A549 (cell line): Measurements from ENCODE around the gene DHRS4L2. TPM values are rescaled to one million over a fixed set of nuclear protein-coding genes. Genes with fewer than 3 reads are reported as not detected.
A peak's percentile ranks its signal among the peaks of the same experiment; 100 is the strongest.
"Not testable (repeated sequence)": the region's sequence is repeated elsewhere in the genome, so short reads cannot be mapped to it uniquely, and the experiment has no call there.

Source experiments
- ATAC-seq, 2 experiments: fragments of 200-7000 bp in 1 of 2; fragments of >200 bp in 1 of 2; cut with Nextera tagmentation in 1 of 2; cut with Tn5 transposase in 1 of 2; 3 replicates each; pipeline versions ENCODE4 v1.8.0 to v1.9.1; 2018 to 2020; ENCODE audit warnings: mild to moderate bottlenecking in 1 of 2, moderate library complexity in 1 of 2
- CTCF ChIA-PET: fragments of 300-600 bp; sonication (Branson Sonifier 250); formaldehyde crosslinking; extraction: SDS; loops from one replicate; lab custom pipeline; 2021; ENCODE audit warnings: antibody characterized with exemption, inconsistent platforms; lab: Yijun Ruan, JAX
- POLR2A ChIA-PET: fragments of 350-600 bp; formaldehyde crosslinking; extraction: SDS; loops from one replicate; lab custom pipeline; 2021; ENCODE audit warnings: antibody characterized with exemption, inconsistent platforms; lab: Yijun Ruan, JAX
- DNase-seq, 2 experiments: peaks; one replicate each; pipeline versions ENCODE4 v3.0.0 to v3.0.0-alpha.2; 2011 to 2016; ENCODE audit warnings: low read depth in 1 of 2, low spot score in 1 of 2
- FAIRE-seq: peaks from 2 replicates; lab custom pipeline; 2011; peaks lifted over from hg19 to GRCh38; lab: Jason Lieb, UNC
- H3K27ac ChIP-seq, 2 experiments: fragments of >200 bp; sonication (Bioruptor Twin); formaldehyde crosslinking; 3 replicates each; pipeline ENCODE4 v1.5.1; 2016 to 2017
- H3K4me1 ChIP-seq: fragments of >200 bp; sonication (Bioruptor Twin); formaldehyde crosslinking; 3 replicates; pipeline ENCODE4 v1.6.1; 2016
- H3K4me2 ChIP-seq: fragments of >200 bp; sonication (Bioruptor Twin); formaldehyde crosslinking; 3 replicates; pipeline ENCODE4 v1.6.1; 2016
- H3K4me3 ChIP-seq: fragments of >200 bp; sonication (Bioruptor Twin); formaldehyde crosslinking; 3 replicates; pipeline ENCODE4 v1.5.1; 2016
- H3K9me3 ChIP-seq: fragments of >200 bp; sonication (Bioruptor Twin); formaldehyde crosslinking; 3 replicates; pipeline ENCODE4 v1.6.1; 2016
- MAFK ChIP-seq: fragments of 450-650 bp; IDR thresholded peaks from 2 replicates; pipeline ENCODE4 v1.6.1; 2014; ENCODE audit not compliant: partially characterized antibody
- WGBS: methylation state at CpG from one replicate; pipeline ENCODE4 v1.1.6; 2017; ENCODE audit errors: missing lambda C conversion rate; 5-methylcytosine and 5-hydroxymethylcytosine counted together
- polyA plus RNA-seq, 4 experiments: library from polyadenylated mRNA; depleted of rRNA in 3 of 4; stranded (reverse); fragments of >200 nt; fragmentation: RNase III in 1 of 4; extraction: RNeasy Plus Mini Kit Qiagen cat#74134 plus additional on column Dnase treatment in 1 of 4; gene quantifications; 2 replicates in 3 of 4; 3 replicates in 1 of 4; pipeline ENCODE4 v1.2.3, GENCODE V29; 2011 to 2017

DHRS4L2 gene
- polyA plus RNA-seq, 2 of the 4 experiments (the other 2 are of a cell fraction) = 18.8 to 25.6 TPM

DNA sequence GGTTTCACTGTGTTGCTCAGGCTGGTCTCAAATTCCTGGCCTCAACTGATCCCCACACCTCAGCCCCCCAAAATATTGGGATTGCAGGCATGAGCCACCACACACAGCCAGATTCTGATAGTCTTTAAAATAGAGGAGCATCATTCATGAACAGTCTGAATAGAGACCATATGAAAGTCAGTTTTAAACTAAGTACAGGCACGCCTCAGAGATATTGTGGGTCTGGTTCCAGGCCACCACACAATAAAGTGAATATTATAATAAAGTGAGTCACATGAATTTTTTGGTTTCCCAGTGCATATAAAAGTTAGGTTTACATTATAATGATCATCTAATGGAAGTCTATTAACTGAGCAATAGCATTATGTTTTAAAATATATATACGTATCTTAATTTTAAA, 27.0 kb upstream of the DHRS4L2 start:
- H3K4me1 ChIP-seq, CTCF ChIA-PET, H3K9me3 ChIP-seq, DNase-seq, FAIRE-seq, ATAC-seq, H3K27ac ChIP-seq, POLR2A ChIA-PET, H3K4me2 ChIP-seq, H3K4me3 ChIP-seq: not testable (repeated sequence)
- 100% methylated on average over 1 of the region's 2 CpGs for WGBS

- DNase-seq, H3K4me1 ChIP-seq, CTCF ChIA-PET, POLR2A ChIA-PET, H3K27ac ChIP-seq, H3K4me2 ChIP-seq, FAIRE-seq, H3K9me3 ChIP-seq, H3K4me3 ChIP-seq: not testable (repeated sequence)
- no CpG with 5 or more reads among the region's 9 CpGs for WGBS
- peak in 1 of 2 experiments; percentile 35; a peak in 2 of 6 replicates for ATAC-seq
Measured at GRCh38 chr14:23969130-23969480, 19.6 kb upstream of the DHRS4L2 start.

DNA sequence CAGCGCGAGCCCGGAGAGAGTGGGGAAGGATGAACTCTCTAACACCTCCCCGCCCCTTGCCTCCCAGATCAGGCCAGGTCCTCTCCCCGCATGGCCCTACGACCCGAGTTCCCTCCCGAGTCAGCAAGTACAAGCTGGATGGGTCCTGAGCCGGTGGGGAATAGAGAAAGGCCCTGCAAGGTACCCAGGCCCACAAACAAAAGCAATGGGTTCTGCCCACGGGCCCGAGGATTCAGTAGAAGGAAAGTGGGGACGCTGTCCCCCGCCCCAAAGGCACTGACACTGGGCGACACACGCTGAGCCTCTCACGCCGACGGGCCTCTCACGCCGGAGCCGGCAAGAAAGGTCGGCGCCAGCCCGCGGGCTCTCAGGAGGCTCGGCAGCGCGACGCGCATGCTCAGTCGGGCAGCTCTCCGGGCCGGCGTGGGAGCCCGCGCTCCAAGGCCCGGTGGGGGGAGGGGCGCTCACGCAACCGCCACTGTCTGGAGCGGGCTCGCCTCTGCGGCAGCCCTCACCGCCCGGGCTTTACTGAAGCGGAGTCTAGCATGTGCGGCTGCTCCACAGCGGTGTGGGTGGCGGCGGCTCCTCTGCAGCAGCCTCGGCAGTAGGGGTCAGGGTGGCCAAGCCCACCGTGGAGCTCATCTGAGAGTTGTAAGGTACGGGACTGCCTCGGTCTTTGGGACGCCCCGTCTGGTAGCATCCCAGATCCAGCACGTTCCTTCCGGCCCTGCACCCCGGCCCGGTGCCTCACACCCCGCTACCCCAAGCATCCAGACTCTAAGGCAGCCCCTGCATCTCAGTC, 19.0 kb upstream of the DHRS4L2 start:
- H3K4me3 ChIP-seq, H3K4me1 ChIP-seq, POLR2A ChIA-PET, FAIRE-seq, H3K9me3 ChIP-seq, DNase-seq, CTCF ChIA-PET: not testable (repeated sequence)
- ATAC-seq = peak; percentile 74 to 78
- Histone ChIP-seq H3K27ac (peak overlapping the region; percentile 40 to 76; a peak in 3 of 6 replicates), H3K4me2 (peak overlapping the region; percentile 53; the same call in 1 of the 3 replicates)
- WGBS = 82% methylated on average over 24 of the region's 61 CpGs

DNA sequence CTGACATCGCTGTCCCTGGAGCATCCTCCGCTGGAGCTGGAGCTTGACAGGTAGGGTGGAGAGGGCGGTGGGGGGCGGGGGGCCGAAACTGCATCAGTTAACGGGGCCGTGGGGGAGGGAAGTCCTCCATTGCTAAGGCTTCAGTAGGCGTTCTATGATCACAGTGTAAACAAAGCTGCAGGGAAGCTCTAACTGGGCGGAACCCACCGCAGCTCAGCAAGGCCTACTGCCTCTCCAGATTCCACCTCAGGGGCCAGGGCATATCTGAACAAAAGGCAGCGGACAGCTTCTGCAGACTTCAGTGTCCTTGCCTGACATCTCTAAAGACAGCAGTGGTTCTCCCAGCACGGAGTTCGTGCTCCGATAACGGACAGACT, 18.5 kb upstream of the DHRS4L2 start:
- POLR2A ChIA-PET, DNase-seq, ATAC-seq, H3K4me2 ChIP-seq, H3K4me1 ChIP-seq, H3K9me3 ChIP-seq, FAIRE-seq, H3K27ac ChIP-seq, CTCF ChIA-PET, H3K4me3 ChIP-seq: not testable (repeated sequence)
- WGBS = 90% methylated on average over 7 of the region's 15 CpGs

GRCh38 chr14:23973178-23973577, 15.6 kb upstream of the DHRS4L2 start:
- POLR2A ChIA-PET, DNase-seq, H3K4me2 ChIP-seq, H3K4me1 ChIP-seq, H3K27ac ChIP-seq, H3K9me3 ChIP-seq, H3K4me3 ChIP-seq, ATAC-seq, FAIRE-seq, CTCF ChIA-PET: not testable (repeated sequence)
- WGBS = 69% methylated on average over 7 of the region's 8 CpGs

- H3K9me3 ChIP-seq, POLR2A ChIA-PET, H3K27ac ChIP-seq, FAIRE-seq, ATAC-seq, DNase-seq, H3K4me1 ChIP-seq, H3K4me3 ChIP-seq, H3K4me2 ChIP-seq: not testable (repeated sequence)
- CTCF ChIA-PET = interaction anchor here (0.6 to 2.2 kb wide), 4 partner anchors 40 to 135 kb away, joined by 3 to 12 read pairs (median 5); no protein-coding TSS in a partner anchor
Measured at GRCh38 chr14:23974041-23974440, 14.7 kb upstream of the DHRS4L2 start.

GRCh38 chr14:23977208-23977607, 11.5 kb upstream of the DHRS4L2 start:
- CTCF ChIA-PET = interaction anchor here (0.7 to 0.9 kb wide), 2 partner anchors 109 to 131 kb away, joined by 3 read pairs; no protein-coding TSS in a partner anchor
- peak in 1 of 2 experiments; percentile 40 for DNase-seq
- POLR2A ChIA-PET, H3K9me3 ChIP-seq, H3K4me3 ChIP-seq, FAIRE-seq, H3K4me2 ChIP-seq, H3K27ac ChIP-seq, H3K4me1 ChIP-seq: not testable (repeated sequence)
- peak; percentile 85 to 91 for ATAC-seq
- 65% methylated on average over 2 of the region's 2 CpGs for WGBS
- peak; percentile 92 for TF ChIP-seq MAFK
- TF ChIP-seq, all 56 proteins: peak for 1; not testable (repeated sequence) for 55

GRCh38 chr14:23981951-23982813, 6.5 kb upstream of the DHRS4L2 start:
- H3K27ac ChIP-seq, FAIRE-seq, DNase-seq, POLR2A ChIA-PET, ATAC-seq, H3K9me3 ChIP-seq, H3K4me3 ChIP-seq, H3K4me2 ChIP-seq: not testable (repeated sequence)
- 87% methylated on average over 9 of the region's 10 CpGs for WGBS
- peaks cover 32% of the 10 kb centered on the region for H3K4me1 ChIP-seq
- CTCF ChIA-PET = interaction anchor here (1.5 kb wide), 1 partner anchor 34 kb away, joined by 3 read pairs; no protein-coding TSS in a partner anchor
